Neural cell (in vitro differentiated cells): ENCODE measurements around the gene BEND7.

Source experiments
- CTCF ChIP-seq: fragments of 450-650 bp; IDR thresholded peaks from 2 replicates; pipeline ENCODE4 v1.5.1; 2014; ENCODE audit warnings: antibody characterized with exemption, mild to moderate bottlenecking, moderate library complexity; ENCODE audit not compliant: poor library complexity, severe bottlenecking
- POLR2AphosphoS5 ChIP-seq: IDR thresholded peaks from 2 replicates; pipeline ENCODE4 v1.6.1; 2012
- SMC3 ChIP-seq: fragments of 450-650 bp; conservative IDR thresholded peaks from 2 replicates; pipeline ENCODE4 v1.6.1; 2014; ENCODE audit warnings: antibody characterized with exemption, mild to moderate bottlenecking, moderate library complexity; ENCODE audit not compliant: poor library complexity
- TAF1 ChIP-seq: IDR thresholded peaks from 2 replicates; pipeline ENCODE4 v1.6.1; 2012; ENCODE audit warnings: low read depth

GRCh38 chr10:13528875-13529713, at the start of gene BEND7:
- TF ChIP-seq SMC3 (no peak), CTCF (no peak), TAF1 (no peak), POLR2AphosphoS5 (no peak)
